Prostate gland (tissue), 2 donors: ENCODE results near the gene PLCB1.

Source experiments
- CTCF ChIP-seq, 4 experiments: fragments of 200-600 bp in 2 of 4; fragments of 450-650 bp in 2 of 4; sonication (generic) in 2 of 4; IDR thresholded peaks; 1 replicate in 3 of 4; 2 replicates in 1 of 4; pipeline ENCODE4 v1.5.1; 2016 to 2019; ENCODE audit warnings: antibody characterized with exemption in 4 of 4, mild to moderate bottlenecking in 2 of 4, moderate library complexity in 2 of 4
- POLR2A ChIP-seq: fragments of 450-650 bp; IDR thresholded peaks from one replicate; pipeline ENCODE4 v1.6.1; 2016; ENCODE audit warnings: antibody characterized with exemption, mild to moderate bottlenecking
- POLR2AphosphoS5 ChIP-seq: sonication (generic); formaldehyde crosslinking; IDR thresholded peaks from one replicate; pipeline ENCODE4 v1.6.1; 2017; ENCODE audit warnings: antibody characterized with exemption

- TF ChIP-seq CTCF (IDR thresholded peaks at IDR 0.05) (no peak), POLR2A (no peak), POLR2AphosphoS5 (no peak)
These were observed 55.7 kb downstream of the PLCB1 start for GRCh38 chr20:8187740-8188139.
